Activated gamma-delta T cell treated with Interleukin-2 at 50 U/mL for 16 hours (primary cell): Measurements from ENCODE around the gene CCNY.
"Not testable (repeated sequence)": the region's sequence is repeated elsewhere in the genome, so short reads cannot be mapped to it uniquely, and the experiment has no call there.

ENCODE experiments used
- DNase-seq: peaks from one replicate; pipeline ENCODE4 v3.0.0-alpha.2; 2020

The CCNY gene

DNA sequence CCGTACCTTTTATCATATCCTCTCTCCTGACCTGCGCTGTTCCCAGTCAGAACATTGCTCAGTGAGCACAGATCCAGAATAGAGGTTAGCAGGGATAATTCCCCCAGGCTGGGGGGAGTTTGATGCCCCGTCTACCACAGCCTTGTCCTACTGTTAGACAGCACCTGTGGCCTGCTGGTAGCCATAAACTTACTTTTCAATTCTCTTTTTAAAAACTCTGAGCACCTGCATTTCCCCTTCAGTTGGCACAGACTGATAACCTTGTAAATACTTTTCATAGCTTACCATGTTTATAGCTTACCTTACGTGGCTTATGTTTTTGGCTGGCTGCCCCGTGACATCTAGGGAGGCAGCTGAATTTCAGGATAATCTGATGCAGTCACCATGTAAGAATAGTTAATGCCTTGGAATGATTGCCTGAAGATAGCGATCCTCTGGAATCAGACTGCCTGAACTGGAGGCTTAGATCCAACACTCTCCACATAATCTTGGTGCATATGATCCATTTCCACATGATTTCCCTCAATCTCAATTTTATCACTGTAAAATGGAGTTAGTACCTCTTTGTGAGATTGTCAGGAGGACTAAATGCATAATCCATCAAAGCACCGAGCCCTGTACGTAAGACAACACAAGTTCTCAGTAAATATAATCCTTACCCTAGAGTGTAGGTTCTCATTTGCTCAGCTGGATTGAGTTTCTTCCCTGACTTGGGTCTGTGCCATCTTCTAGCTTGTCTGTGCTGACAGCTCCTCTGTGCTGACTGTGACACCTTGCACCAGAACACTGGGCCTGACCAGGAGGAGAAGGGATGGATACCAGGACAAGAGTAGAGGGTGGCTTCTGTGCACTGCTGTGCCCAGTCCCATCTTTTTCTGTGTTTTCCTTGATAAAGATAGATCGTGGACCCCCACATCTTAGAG, 157.1 kb downstream of the CCNY start:
- no peak for DNase-seq

DNA sequence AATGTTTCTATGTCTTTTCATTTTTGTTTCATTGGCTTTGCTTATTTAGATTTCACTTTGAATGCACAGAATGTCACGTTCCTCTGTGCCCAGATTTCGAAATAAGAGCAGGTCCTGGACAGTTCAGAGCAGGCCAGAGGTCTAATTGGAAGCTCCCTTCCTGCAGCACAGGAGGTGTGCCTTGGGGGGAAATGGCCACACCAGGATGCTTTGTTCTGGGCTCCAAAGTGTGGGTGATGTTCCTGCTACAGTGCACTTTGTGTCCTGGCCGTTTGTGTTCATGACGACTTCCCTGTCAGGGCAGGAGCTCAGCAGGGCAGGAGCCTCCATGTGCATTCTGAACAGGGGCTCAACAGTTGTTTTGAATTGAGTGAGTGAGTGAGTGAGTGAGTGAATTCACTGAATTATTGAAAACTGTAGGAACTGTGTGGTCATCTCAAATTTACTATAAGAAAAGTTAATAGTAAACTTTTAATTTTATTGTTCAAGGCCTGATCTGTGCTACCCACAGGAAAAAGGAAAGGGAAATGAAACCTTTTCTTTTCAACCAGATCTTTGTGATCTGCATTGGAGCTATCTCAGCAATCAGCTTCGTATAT, 159.3 kb downstream of the CCNY start:
- no peak for DNase-seq

DNA sequence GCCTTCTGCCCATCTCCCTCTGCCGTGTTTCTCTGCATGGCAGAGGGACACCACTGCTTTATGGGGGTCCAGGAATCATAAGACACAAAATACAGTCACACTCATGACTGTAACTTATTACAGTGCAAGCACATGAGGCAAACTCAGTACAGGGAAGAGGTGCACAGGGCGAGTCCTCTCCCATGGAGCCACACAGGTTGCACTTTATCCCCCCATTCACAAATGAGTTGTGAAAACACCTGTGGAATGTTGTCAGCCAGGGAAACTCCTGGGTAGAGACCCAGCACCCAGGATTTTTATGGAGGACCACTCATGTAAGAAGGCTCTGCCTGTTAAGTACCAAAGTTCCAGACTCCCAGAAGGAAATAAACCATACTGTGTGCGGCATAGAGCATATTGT, 161.6 kb downstream of the CCNY start:
- DNase-seq: no peak

DNA sequence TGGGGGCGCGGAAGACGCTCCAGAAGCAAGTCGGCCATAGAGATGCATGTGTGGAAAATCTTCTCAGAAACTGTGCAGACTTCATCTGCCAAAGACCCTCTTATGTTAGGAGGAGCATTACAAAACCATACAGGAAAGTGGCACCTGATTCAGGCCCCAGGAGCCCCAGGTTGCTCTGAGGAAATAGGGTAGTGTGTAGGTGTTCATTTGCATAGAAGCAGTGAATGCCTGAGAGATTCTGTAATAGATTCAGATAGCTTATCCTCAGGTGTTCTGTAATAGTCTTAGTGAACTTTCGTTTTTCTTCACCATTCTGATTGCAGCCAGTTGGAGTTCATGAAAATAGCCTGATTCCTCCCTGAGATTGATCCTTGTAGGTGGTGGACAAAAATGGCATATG, 162.4 kb downstream of the CCNY start:
- DNase-seq: no peak

DNA sequence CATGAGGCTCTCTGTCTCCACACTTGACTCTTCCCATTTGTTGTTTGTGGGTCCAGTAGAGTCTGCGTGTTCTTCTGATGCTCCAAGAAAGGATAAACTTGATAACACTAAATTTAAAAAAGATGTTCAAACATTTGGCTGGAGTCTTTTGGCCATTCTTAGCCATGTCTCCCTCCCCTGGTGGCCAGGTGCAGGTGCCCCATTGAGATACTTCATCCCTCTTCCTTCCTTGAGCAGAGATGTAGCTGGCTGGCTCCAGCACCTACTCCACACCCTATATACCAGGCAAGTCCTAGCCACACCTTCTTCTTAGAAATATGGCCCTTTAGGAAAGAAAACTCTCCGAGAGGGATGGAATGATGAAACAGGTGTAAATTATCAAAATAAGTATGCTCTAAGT, 165.6 kb downstream of the CCNY start:
- no peak for DNase-seq

DNA sequence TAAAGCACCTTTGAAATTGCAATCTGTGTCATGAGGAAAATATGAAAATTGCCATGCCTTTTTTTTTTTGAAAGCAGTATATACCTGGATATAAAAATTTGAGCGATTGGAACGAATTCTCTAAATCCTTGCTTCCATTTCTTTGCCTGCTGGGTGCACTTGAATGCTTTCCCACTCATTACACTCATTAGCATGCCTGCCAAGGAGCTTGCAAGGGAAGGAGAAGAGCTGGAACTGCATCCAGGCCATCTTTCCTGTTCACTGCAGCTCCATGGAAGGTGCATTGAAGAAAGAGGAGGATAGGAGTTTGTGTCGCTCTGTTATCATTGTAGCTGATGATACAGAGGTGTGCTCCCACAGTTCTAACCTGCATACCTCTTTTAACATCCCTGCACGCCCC, 166.4 kb downstream of the CCNY start:
- no peak for DNase-seq

DNA sequence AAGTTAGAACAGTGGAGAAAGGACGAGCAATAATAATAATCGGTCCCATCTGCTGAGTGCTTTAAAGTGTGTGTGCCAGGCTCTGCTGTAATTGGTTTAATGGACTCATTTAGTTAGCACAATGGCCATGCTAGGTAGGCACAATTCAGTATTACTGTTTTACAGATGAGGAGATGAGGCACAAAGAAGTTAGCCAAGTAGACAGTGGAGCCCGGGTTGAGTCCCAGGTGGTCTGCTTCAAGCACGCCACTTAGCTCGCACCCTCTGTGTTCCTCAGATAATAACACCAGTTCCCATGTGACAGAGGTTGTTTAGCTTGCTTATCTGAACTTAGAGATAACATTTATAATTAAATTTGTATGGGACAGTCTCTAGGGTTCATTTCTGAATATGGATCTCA, 167.3 kb downstream of the CCNY start:
- no peak for DNase-seq

DNA sequence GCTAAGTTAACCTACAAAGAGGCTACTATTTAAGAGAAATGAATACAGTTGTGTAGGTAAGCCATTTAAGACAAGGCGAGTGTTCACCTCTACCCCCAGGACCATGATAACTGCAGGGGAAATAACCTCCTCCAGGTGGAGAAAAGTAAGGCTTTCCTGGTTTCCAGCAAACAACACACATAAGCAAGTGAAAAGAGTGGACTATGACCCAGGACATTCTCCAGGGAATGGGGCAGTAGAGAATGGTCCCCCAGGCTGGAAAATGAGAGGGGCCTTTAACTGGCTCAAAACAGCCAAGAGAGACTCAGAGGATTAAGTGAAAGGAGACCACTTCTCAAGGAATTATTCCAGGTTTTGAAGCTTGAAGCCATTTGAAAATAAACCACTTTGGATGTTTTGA, 167.8 kb downstream of the CCNY start:
- DNase-seq: no peak

DNA sequence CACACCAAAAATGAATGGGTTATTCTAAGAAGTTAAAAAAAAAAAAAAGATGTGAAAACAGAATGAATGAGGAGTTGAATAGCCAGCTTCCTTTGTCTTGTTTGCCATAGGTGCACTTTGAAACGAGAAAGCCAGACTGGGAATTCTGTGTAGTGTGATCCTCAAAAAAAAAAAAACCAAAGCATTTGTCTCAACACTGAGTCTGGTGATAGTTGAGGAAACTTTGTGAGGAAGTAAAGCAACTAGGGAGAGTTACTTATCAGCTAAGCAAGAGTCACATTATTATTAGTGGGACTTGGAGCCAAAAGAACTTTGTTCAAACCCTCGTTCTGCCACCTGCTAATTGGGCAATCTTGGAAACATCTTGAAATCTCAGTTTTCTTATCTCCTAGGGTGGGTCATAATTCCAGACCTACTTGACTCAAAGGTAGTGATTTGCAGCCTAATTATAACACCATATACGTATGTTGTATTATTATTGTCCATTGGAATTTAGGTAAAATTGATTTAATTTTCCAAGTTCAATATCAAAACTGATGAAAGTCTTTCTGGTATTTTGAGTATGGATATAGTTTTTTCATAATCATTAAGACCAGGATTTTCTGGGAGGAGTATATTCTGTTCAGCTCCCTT, 169.0 kb downstream of the CCNY start:
- no peak for DNase-seq

DNA sequence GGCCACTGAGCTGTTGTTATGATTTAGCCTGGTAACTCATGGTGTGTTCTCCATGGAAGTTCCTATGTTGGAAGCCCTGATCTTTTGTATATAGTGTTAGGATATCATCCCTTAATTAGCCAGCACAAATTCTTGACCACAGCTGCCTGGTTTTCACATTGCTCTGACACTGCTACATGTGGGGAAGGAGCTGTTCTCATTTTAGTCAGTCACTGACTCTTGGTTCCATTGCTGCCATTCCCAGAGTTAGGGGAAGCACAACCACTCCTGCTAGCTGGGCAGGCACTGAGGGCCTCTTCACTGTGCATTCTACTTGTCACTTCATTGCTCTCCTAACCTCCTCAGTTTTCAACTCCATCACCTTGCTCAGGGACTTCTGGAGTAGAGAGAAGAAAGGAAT, 170.4 kb downstream of the CCNY start:
- DNase-seq: no peak

DNA sequence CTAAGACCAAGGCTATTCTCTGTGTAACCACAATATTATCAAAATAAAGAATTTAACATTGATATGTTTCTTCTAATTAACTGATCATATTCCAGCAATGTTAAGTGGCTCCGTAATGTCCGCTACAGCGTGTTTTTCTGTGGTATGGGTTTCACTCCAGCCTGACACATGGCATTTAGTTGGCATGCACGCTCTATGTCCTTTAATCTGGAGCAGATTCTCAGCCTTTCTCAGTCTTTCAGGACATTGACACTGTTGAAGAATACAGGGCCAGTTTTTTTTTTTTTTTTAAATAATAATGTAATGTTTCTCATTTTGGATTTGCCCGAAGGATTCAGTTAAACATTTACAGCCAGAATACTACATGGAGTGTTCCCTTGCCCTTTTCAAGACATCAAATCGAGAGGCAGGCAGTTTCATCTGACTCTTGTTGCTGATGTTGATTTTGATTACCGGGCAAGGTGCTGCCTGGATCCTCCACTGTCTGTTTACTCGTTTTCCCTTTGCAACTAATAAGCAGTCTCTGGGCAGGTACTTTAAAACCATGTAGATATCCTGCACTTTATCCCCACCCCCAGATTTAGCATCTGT, 171.3 kb downstream of the CCNY start:
- DNase-seq: no peak

DNA sequence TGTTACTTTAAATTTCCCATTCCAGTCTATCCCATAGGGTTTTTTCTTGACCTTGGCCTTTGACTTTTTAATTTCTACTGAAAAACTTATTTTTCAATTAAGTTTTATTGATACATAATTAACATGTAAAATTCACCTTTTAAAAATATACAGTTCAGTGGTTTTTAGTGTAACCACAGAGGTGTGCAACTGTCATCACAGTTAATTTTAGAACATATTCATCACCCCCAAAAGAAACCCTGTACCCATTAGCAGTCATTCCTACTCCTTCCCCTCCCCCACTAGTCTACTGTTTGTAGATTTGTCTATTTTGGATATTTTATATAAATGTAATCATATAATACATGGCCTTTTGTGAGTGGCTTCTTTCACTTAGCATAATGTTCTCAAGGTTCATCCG, 172.3 kb downstream of the CCNY start:
- no peak for DNase-seq

DNA sequence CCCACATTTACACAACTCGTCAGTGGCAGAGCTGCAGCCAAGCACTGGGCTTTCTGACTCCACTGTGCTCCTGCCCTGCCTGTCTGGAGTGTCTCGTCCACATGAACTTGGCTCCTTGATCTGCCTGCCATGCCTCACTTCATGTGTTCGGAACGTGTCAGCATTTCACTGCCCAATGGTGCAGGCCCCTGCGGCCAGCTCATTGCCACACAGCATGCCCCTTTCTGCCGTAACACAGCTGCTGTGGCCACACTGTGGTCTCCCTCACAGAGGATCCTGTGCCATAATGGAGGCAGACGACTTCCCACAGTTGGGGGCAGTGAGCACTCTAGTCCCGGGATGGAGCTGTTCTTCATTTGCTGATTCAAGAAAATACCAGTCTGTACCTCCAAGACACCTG, 174.6 kb downstream of the CCNY start:
- DNase-seq: no peak

DNA sequence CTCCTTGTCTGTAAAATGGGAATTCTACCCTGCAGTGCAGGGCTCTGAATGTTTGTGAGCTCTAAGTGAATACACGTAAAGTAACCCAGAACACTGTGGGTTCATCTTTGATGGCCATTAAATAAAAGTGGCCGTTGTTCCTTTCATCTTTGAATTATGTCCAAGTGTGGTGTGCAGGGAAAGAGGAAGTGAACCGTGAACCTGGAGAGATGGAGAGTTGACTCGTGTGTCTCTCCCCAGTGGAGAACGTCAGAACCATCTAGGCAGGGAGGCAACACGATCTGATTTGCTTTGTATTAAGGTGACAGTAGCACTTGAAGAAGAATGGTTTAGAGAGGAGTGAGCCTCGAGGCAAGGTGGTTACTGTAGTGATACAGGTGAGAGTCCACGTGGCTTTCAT, 175.3 kb downstream of the CCNY start:
- DNase-seq: no peak

DNA sequence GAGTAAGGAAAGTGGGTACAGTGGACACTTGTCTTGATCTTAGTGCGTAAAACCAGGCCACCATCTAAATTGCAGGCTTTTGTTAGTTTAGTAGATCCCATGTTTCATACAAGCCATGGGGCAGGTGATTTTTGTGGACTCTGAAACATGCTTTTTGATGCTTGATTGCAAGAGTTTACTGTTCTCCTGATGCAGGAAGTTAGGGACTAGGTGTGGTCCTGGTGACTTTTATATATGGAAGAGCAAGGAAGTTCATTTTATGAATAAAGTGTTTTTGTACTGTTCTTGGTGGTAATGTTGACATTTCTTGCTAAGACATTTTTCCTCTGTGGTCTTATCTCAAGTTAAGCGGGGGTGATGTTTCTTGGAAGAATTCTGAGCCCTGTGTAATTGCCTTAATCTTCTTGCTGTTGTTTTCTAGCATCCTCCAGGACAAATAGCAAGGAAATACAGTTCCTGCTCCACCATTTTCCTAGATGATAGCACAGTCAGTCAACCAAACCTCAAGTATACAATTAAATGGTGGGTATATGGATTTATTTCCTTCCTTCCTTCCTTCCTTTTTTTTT, 179.9 kb downstream of the CCNY start:
- no peak for DNase-seq

DNA sequence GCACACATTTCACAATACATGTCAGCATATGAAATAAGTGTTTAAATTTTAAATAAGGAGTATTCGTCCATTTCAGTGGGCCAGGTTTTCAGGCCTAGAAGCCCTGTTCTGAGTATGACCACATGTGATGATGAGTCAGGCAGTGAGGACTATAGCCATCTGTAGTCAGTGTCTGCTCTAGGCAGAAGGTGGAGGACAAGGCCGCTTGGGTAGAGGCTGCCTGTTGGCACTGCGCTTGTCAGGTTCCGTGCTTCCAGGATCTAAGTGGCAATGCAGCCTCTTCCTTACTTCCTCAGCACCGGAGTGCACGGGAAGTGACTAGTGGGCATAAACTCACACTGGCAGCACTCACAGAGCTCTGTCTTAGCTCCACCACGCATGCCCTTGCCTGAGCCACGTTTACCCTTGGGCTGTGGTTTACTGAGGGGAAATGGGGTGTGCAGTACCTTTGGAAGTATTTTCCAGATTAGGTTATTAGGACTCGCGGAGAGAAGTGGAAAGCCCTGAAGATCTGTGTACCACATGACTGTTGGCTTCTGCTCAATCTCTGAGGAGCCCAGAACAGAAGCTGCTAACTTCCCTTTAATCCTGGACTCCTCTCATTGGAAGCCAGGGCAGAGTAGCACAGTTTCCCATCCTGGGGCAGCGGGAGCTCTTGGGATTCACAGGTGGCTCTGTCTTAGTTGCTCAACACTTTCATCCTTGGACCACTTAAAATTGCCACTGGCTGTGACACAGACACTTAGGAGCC, 181.3 kb downstream of the CCNY start:
- no peak for DNase-seq

DNA sequence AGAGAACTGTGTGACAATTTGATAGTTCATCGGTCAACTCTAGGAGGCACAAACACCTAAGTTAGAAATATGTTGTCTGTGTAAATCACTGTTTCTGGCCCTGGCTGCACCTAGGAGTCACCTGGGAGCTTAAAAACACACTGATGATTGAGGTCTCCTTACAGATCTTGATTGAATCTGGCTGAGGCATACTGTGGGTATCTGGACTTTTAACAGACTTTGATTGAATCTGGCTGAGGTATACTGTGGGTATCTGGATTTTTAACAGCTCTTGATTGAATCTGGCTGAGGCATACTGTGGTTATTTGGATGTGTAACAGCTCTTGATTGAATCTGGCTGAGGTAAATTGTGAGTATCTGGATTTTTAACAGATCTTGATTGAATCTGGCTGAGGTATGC, 181.9 kb downstream of the CCNY start:
- not testable (repeated sequence) for DNase-seq

DNA sequence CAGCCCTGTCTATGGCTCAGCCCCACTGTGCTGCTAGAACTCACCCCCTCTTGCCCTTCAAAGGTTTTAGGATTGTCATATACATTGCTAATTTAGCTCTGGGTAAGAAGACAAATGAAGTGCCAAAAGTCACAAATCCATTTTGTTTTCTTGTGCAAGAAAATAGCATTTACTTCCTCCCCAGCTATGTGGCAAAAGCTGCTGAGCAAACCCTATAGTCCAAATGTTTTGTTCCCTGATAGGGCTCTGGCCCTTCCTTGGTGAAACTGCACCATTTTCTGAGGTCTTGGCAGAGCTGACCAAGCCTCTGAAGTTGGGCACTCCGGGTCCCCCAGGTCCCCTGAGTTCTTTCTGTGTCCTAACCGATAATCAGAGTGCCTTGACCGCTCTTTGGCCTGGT, 184.7 kb downstream of the CCNY start:
- no peak for DNase-seq

DNA sequence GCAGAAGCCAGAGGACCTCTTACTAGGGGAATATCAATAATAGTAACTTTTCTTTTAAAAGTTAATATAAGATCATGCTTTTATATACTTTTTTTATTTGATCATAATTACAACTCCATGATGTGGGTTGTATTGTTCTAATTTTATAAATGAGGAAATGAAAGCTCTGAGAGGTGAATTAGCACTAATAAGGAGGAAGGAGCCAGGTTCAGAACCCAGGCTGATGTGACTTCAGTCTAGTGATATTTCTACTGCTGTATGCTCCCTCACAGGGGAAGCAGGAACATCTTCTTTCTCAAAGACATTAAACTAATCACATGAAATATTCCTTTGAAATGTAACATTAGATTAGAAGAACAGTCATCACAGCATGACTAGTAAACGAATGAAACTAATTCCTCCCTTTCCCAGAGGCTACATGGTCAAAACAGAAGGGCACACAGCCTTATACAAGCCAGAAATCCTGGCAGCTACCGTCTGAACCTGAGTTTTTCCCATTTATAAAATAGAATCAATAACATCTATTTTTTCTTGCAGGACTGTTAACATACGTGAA, 187.4 kb downstream of the CCNY start:
- no peak for DNase-seq

DNA sequence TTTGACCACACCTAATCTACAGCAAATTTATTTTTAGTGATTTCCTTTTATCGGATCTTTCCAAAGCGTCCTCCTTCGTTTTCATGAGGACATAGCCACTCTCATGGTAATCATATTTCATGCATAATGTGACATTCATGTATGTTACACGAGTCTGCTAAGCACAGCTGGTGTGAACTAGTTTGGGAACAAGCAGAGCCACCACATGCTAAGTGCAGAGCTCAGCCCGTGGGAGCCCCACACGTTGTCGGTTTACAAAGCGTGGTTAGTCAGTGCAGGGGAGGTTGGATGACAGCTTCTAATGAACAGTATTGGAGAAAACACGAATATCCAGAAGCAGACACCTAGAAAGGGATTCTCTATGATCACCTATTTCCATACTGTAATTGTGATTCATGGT, 190.4 kb downstream of the CCNY start:
- DNase-seq: no peak

DNA sequence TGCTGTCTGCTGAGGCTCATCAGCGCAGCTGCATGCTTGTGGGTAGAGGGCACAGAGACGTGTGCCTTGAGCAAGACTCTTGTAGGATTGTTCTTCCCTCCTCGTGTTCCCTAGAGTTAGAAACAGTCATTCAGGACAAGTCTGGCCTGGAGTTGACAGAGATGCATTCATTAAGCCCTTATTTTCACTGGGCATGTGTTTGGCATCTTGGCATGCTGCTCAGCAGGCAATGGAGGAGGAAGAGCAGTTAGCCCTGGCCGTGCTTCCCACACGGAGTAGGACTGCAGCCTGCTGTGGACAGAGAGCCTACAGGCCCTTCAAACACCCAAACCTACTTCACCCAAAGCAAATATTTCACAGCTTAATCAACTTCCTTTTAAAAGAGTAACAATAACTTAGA, 195.8 kb downstream of the CCNY start:
- DNase-seq: no peak

DNA sequence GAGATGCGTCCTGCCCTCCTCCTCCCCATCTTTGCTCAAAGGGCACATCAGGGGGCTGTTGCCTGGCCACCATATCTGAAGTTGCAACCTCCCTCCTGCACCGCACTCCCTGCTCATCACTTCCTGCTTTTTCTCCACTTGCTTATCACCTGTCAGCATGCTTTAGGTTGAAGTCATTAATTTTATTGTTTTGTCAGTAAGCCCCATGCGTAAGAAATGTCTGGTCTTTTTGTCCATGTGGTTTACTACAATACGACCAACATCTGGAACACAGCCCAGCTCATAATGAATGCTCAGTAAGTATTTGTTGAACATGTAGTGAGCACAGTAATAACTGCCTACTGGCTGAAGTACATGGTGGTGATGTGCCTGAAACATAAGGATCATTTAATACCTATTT, 197.3 kb downstream of the CCNY start:
- DNase-seq: no peak
